HepG2 (cell line): ENCODE measurements around the gene MYD88. TPM values are rescaled to one million over a fixed set of nuclear protein-coding genes. Genes with fewer than 3 reads are reported as not detected.
A peak's percentile ranks its signal among the peaks of the same experiment; 100 is the strongest.

Experiments
- AKNA ChIP-seq: sonication (generic); formaldehyde crosslinking; IDR thresholded peaks from 2 replicates; pipeline ENCODE4 v1.4.0; 2020; ENCODE audit warnings: missing genetic modification reagents, borderline replicate concordance
- ARNT2 ChIP-seq: sonication (generic); formaldehyde crosslinking; IDR thresholded peaks from 2 replicates; pipeline ENCODE4 v1.8.0; 2022; ENCODE audit warnings: mild to moderate bottlenecking, low read depth, missing genetic modification reagents, moderate library complexity
- DMTF1 ChIP-seq: sonication (generic); formaldehyde crosslinking; IDR thresholded peaks from 2 replicates; pipeline ENCODE4 v1.4.0; 2020; ENCODE audit warnings: mild to moderate bottlenecking, missing genetic modification reagents
- DNMT3B ChIP-seq: conservative IDR thresholded peaks from 2 replicates; pipeline ENCODE4 v1.6.1; 2016; ENCODE audit warnings: missing biosample characterization, control low read depth
- FOXK2 ChIP-seq: fragments of 450-650 bp; IDR thresholded peaks from 2 replicates; pipeline ENCODE4 v1.6.1; 2016
- GZF1 ChIP-seq: sonication (generic); formaldehyde crosslinking; IDR thresholded peaks from 2 replicates; pipeline ENCODE4 v1.5.1; 2020; ENCODE audit warnings: mild to moderate bottlenecking, missing genetic modification reagents
- HNF4G ChIP-seq, 2 experiments: sonication (generic) in 1 of 2; formaldehyde crosslinking in 1 of 2; IDR thresholded peaks; 2 replicates each; pipeline versions ENCODE4 v1.4.0 to v1.6.1; 2011 to 2020; ENCODE audit warnings: borderline replicate concordance in 2 of 2, low read depth in 2 of 2, mild to moderate bottlenecking in 2 of 2, low read length in 1 of 2, missing genetic modification reagents in 1 of 2, moderate library complexity in 1 of 2
- KDM1A ChIP-seq: IDR thresholded peaks from 2 replicates; pipeline ENCODE4 v1.6.1; 2016; ENCODE audit warnings: missing compliant biosample characterization
- KDM5A ChIP-seq: fragments of 200-600 bp; sonication (generic); IDR thresholded peaks from 2 replicates; pipeline ENCODE4 v1.7.0; 2018; ENCODE audit warnings: antibody characterized with exemption, mild to moderate bottlenecking, low read length, borderline replicate concordance
- MTF2 ChIP-seq: sonication (generic); formaldehyde crosslinking; IDR thresholded peaks from 2 replicates; pipeline ENCODE4 v1.5.0; 2020; ENCODE audit warnings: missing genetic modification reagents, borderline replicate concordance
- THYN1 ChIP-seq: sonication (generic); formaldehyde crosslinking; IDR thresholded peaks from 2 replicates; pipeline ENCODE4 v1.8.1; 2023; ENCODE audit warnings: low read depth, mild to moderate bottlenecking, moderate library complexity, missing genetic modification reagents, borderline replicate concordance
- ZFP62 ChIP-seq: sonication (generic); formaldehyde crosslinking; IDR thresholded peaks from 2 replicates; pipeline ENCODE4 v1.4.0; 2020; ENCODE audit warnings: missing genetic modification reagents
- ZNF101 ChIP-seq: sonication (generic); formaldehyde crosslinking; IDR thresholded peaks from 2 replicates; pipeline ENCODE4 v1.4.0; 2020; ENCODE audit warnings: mild to moderate bottlenecking, low read depth, missing genetic modification reagents, borderline replicate concordance
- ZNF18 ChIP-seq: sonication (generic); formaldehyde crosslinking; IDR thresholded peaks from 2 replicates; pipeline ENCODE4 v1.8.0; 2022; ENCODE audit warnings: mild to moderate bottlenecking, missing genetic modification reagents; ENCODE audit not compliant: insufficient replicate concordance
- ZNF3 ChIP-seq: IDR thresholded peaks from 2 replicates; pipeline ENCODE4 v1.7.0; 2017; ENCODE audit warnings: inconsistent platforms
- ZNF605 ChIP-seq: sonication (generic); formaldehyde crosslinking; IDR thresholded peaks from 2 replicates; pipeline ENCODE4 v1.8.0; 2022; ENCODE audit warnings: mild to moderate bottlenecking, missing genetic modification reagents
- polyA plus RNA-seq, 8 experiments: library from polyadenylated mRNA; depleted of rRNA in 3 of 8; stranded (reverse) in 7 of 8; unstranded in 1 of 8; fragments of >200 nt; fragmentation: Illumina TruSeq in 4 of 8; extraction: Trizol in 4 of 8; gene quantifications; 2 replicates each; pipeline versions ENCODE4 v1.2.1 to v1.2.3, GENCODE V29; 2011 to 2016; ENCODE audit warnings: low read depth in 4 of 8, missing spikeins in 1 of 8, mixed read lengths in 1 of 8; ENCODE audit not compliant: insufficient read depth in 1 of 8
- total RNA-seq, 5 experiments: library from RNA; depleted of rRNA; stranded (reverse); fragments of >200 nt; fragmentation: Illumina TruSeq; extraction: Trizol; gene quantifications; 2 replicates each; pipeline ENCODE4 v1.2.3, GENCODE V29; 2016; ENCODE audit warnings: low read depth in 1 of 5
- TF ChIP-seq, protein P1 (sequence below): sonication (generic); formaldehyde crosslinking; IDR thresholded peaks from 2 replicates; pipeline ENCODE4 v1.5.0; 2020; ENCODE audit warnings: missing genetic modification reagents
- TF ChIP-seq, protein P2 (sequence below): IDR thresholded peaks from 2 replicates; pipeline ENCODE4 v1.6.1; 2016

The MYD88 gene
- total and polyA plus RNA-seq, 2 of the 13 experiments (the other 11 are each of a cell fraction or from before 2014, with no cell fraction given): 7.6 to 32.7 TPM

- TF ChIP-seq ZNF605 (CRISPR knock-in tag): no peak
- TF ChIP-seq GZF1 (CRISPR knock-in tag): no peak
- TF ChIP-seq ZNF18 (CRISPR knock-in tag): no peak
- no peak for TF ChIP-seq MTF2
- TF ChIP-seq, protein P1, sequence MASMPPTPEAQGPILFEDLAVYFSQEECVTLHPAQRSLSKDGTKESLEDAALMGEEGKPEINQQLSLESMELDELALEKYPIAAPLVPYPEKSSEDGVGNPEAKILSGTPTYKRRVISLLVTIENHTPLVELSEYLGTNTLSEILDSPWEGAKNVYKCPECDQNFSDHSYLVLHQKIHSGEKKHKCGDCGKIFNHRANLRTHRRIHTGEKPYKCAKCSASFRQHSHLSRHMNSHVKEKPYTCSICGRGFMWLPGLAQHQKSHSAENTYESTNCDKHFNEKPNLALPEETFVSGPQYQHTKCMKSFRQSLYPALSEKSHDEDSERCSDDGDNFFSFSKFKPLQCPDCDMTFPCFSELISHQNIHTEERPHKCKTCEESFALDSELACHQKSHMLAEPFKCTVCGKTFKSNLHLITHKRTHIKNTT (CRISPR knock-in tag): no peak
- no peak for TF ChIP-seq DMTF1 (CRISPR knock-in tag)
- TF ChIP-seq THYN1: no peak
- TF ChIP-seq AKNA (CRISPR knock-in tag): no peak
- no peak for TF ChIP-seq ZFP62
- TF ChIP-seq ZNF101 (CRISPR knock-in tag): no peak
- TF ChIP-seq ARNT2 (CRISPR knock-in tag): no peak
- no peak for TF ChIP-seq FOXK2
- TF ChIP-seq HNF4G (IDR thresholded peaks at IDR 0.05; ENCODE audit: borderline replicate concordance, low read depth, low read length): no peak
- TF ChIP-seq HNF4G (CRISPR knock-in tag; IDR thresholded peaks at IDR 0.05; ENCODE audit: borderline replicate concordance, low read depth): 0 out of 2 replicates have a peak, but pooled peaks have one; percentile 40
- no peak for TF ChIP-seq ZNF3 (CRISPR knock-in tag)
- TF ChIP-seq KDM5A: no peak
- TF ChIP-seq, protein P2, sequence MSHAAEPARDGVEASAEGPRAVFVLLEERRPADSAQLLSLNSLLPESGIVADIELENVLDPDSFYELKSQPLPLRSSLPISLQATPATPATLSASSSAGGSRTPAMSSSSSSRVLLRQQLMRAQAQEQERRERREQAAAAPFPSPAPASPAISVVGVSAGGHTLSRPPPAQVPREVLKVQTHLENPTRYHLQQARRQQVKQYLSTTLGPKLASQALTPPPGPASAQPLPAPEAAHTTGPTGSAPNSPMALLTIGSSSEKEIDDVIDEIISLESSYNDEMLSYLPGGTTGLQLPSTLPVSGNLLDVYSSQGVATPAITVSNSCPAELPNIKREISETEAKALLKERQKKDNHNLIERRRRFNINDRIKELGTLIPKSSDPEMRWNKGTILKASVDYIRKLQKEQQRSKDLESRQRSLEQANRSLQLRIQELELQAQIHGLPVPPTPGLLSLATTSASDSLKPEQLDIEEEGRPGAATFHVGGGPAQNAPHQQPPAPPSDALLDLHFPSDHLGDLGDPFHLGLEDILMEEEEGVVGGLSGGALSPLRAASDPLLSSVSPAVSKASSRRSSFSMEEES (CRISPR knock-in tag): no peak
- no peak for TF ChIP-seq DNMT3B
- TF ChIP-seq KDM1A (CRISPR knock-in tag): no peak
Observed at GRCh38 chr3:38117748-38118420, 20.6 kb upstream of the MYD88 start (continued).
